Astrocyte (in vitro differentiated cells and primary cell): Measurements from ENCODE around the gene DPH6. TPM values are rescaled to one million over a fixed set of nuclear protein-coding genes. Genes with fewer than 3 reads are reported as not detected.

Experiments used
- DNase-seq: peaks from one replicate; pipeline ENCODE4 v3.0.0-alpha.2; 2010; ENCODE audit warnings: low read depth
- FAIRE-seq: peaks from 2 replicates; lab custom pipeline; 2011; peaks lifted over from hg19 to GRCh38; lab: Jason Lieb, UNC
- H2AFZ ChIP-seq: 2 replicates; pipeline ENCODE4 v1.6.0; 2012; ENCODE audit warnings: low read depth, low read length, inconsistent platforms
- H3K27ac ChIP-seq: 2 replicates; pipeline ENCODE4 v1.5.1; 2011; ENCODE audit warnings: low read depth, low read length, inconsistent platforms
- H3K27me3 ChIP-seq: 2 replicates; pipeline ENCODE4 v1.6.0; 2011; ENCODE audit warnings: low read length, inconsistent platforms; ENCODE audit not compliant: insufficient read depth
- H3K36me3 ChIP-seq: 2 replicates; pipeline ENCODE4 v1.5.1; 2011; ENCODE audit warnings: low read length, inconsistent platforms; ENCODE audit not compliant: insufficient read depth
- H3K4me1 ChIP-seq: 2 replicates; pipeline ENCODE4 v1.5.1; 2011; ENCODE audit warnings: low read length, inconsistent platforms; ENCODE audit not compliant: insufficient read depth
- H3K4me2 ChIP-seq: 2 replicates; pipeline ENCODE4 v1.6.0; 2012; ENCODE audit warnings: low read length, inconsistent platforms
- H3K4me3 ChIP-seq: 2 replicates; pipeline ENCODE4 v1.5.1; 2011; ENCODE audit warnings: low read depth, mild to moderate bottlenecking, low read length, inconsistent platforms; ENCODE audit not compliant: insufficient read depth
- H3K79me2 ChIP-seq: 2 replicates; pipeline ENCODE4 v1.6.0; 2012; ENCODE audit warnings: mild to moderate bottlenecking, low read length, inconsistent platforms; ENCODE audit not compliant: insufficient read depth
- H3K9ac ChIP-seq: 2 replicates; pipeline ENCODE4 v1.6.0; 2012; ENCODE audit warnings: mild to moderate bottlenecking, low read length, inconsistent platforms
- H3K9me3 ChIP-seq: 2 replicates; pipeline ENCODE4 v1.5.1; 2012; ENCODE audit warnings: low read depth, mild to moderate bottlenecking, low read length, inconsistent platforms; ENCODE audit not compliant: insufficient read depth
- H4K20me1 ChIP-seq: 2 replicates; pipeline ENCODE4 v1.6.0; 2012; ENCODE audit warnings: low read length, inconsistent platforms; ENCODE audit not compliant: insufficient read depth
- H3K27ac Mint-ChIP-seq: one replicate; pipeline ENCODE4 v1.8.0; 2021; ENCODE audit warnings: mild to moderate bottlenecking, mixed read lengths; ENCODE audit not compliant: unreplicated experiment
- H3K27me3 Mint-ChIP-seq: one replicate; pipeline ENCODE4 v1.8.0; 2021; ENCODE audit warnings: low read depth, mixed read lengths; ENCODE audit not compliant: unreplicated experiment
- H3K36me3 Mint-ChIP-seq: one replicate; pipeline ENCODE4 v1.8.0; 2021; ENCODE audit warnings: low read depth, mixed read lengths; ENCODE audit not compliant: unreplicated experiment
- H3K4me1 Mint-ChIP-seq: one replicate; pipeline ENCODE4 v1.8.0; 2021; ENCODE audit warnings: low read depth, mixed read lengths; ENCODE audit not compliant: unreplicated experiment
- H3K4me3 Mint-ChIP-seq: one replicate; pipeline ENCODE4 v1.8.0; 2021; ENCODE audit warnings: mild to moderate bottlenecking, moderate library complexity, mixed read lengths; ENCODE audit not compliant: unreplicated experiment
- H3K9me3 Mint-ChIP-seq: one replicate; pipeline ENCODE4 v1.8.0; 2021; ENCODE audit warnings: mild to moderate bottlenecking, mixed read lengths; ENCODE audit not compliant: unreplicated experiment
- EZH2 ChIP-seq: IDR thresholded peaks from 2 replicates; pipeline ENCODE4 v1.6.1; 2012; ENCODE audit warnings: mild to moderate bottlenecking, low read length, inconsistent platforms; ENCODE audit not compliant: insufficient read depth
- total RNA-seq: library from RNA; stranded (reverse); gene quantifications from 2 replicates; pipeline ENCODE4 v1.2.1, GENCODE V29; 2021
- TF ChIP-seq, protein P1 (sequence below): IDR thresholded peaks from 2 replicates; pipeline ENCODE4 v1.5.1; 2011; ENCODE audit warnings: low read depth, mild to moderate bottlenecking, inconsistent platforms, low read length, moderate library complexity; ENCODE audit not compliant: insufficient read depth

Gene DPH6
- total RNA-seq, 1 donor from 2014 or later, result 7.6 TPM

DNA sequence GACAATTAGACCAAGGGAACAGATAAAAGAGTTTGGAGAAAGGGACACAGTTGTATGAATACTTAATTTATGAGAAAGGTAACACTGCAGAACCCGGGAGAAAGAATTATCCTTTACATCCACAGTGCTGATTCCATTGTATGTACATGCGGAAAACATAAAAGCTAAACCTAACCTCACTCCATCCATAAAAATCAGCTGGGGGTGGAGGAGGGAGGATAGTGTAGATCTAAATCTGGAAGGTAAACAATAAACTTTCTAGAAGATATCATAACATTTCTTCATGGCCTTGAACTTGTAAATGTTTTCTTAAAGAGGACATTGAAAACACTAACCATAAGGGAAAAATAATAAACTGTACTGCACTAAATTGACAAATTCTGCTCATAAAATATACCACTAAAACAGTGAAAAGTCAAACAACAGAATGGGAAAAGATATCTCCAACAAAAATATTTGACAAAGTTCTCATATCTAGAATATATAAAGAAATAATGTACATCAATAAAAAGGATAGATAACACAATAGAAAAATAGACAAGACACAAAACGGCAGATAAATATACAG, 220.5 kb downstream of the DPH6 start:
- TF ChIP-seq EZH2, result no peak
- TF ChIP-seq, protein P1, sequence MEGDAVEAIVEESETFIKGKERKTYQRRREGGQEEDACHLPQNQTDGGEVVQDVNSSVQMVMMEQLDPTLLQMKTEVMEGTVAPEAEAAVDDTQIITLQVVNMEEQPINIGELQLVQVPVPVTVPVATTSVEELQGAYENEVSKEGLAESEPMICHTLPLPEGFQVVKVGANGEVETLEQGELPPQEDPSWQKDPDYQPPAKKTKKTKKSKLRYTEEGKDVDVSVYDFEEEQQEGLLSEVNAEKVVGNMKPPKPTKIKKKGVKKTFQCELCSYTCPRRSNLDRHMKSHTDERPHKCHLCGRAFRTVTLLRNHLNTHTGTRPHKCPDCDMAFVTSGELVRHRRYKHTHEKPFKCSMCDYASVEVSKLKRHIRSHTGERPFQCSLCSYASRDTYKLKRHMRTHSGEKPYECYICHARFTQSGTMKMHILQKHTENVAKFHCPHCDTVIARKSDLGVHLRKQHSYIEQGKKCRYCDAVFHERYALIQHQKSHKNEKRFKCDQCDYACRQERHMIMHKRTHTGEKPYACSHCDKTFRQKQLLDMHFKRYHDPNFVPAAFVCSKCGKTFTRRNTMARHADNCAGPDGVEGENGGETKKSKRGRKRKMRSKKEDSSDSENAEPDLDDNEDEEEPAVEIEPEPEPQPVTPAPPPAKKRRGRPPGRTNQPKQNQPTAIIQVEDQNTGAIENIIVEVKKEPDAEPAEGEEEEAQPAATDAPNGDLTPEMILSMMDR, result no peak
- no peaks in the 10 kb centered on the region for H3K36me3 ChIP-seq
- H3K4me1 Mint-ChIP-seq, result peaks cover 9% of the 10 kb centered on the region
- H3K4me3 Mint-ChIP-seq, result no peak overlapping the region
- H2AFZ ChIP-seq, result no peak overlapping the region
- H3K4me1 ChIP-seq, result no peaks in the 10 kb centered on the region
- H3K27me3 ChIP-seq, result no peaks in the 10 kb centered on the region
- H3K4me2 ChIP-seq, result no peak overlapping the region
- H3K27ac ChIP-seq, result no peak overlapping the region
- no peaks in the 10 kb centered on the region for H4K20me1 ChIP-seq
- no peaks in the 10 kb centered on the region for H3K27me3 Mint-ChIP-seq
- H3K9ac ChIP-seq, result no peak overlapping the region
- H3K36me3 Mint-ChIP-seq, result no peaks in the 10 kb centered on the region
- H3K9me3 ChIP-seq, result no peaks in the 10 kb centered on the region
- H3K9me3 Mint-ChIP-seq, result peaks cover 2% of the 10 kb centered on the region
- DNase-seq (no peak), FAIRE-seq (peak; percentile 64)
- H3K79me2 ChIP-seq, result no peaks in the 10 kb centered on the region
- no peak overlapping the region for H3K4me3 ChIP-seq
- H3K27ac Mint-ChIP-seq, result no peak overlapping the region

DNA sequence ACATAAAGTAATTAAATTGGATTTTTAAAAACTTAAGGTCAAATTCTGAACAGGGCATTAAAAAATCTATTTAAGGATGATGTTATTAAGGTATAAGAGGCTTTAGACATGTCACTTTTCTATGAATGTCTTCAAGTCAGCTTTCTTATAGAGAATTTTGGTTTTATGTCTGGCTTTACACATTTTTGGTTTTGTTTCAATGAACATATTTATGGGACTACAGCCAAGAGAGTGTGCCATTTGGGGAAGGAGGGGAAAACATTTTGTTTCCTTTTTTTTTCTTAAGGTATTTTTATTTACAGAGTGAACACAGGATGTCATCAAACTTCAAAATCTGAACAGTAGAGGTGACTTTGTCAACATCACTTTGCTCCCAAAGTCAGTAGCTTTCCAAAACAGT, 222.8 kb downstream of the DPH6 start:
- Histone ChIP-seq H3K27ac (no peak overlapping the region), H3K36me3 (no peaks in the 10 kb centered on the region), H3K79me2 (no peaks in the 10 kb centered on the region), H3K9ac (no peak overlapping the region), H4K20me1 (no peaks in the 10 kb centered on the region), H3K9me3 (no peaks in the 10 kb centered on the region), H3K4me1 (no peaks in the 10 kb centered on the region), H3K4me2 (no peak overlapping the region), H3K4me3 (no peak overlapping the region), H3K27me3 (no peaks in the 10 kb centered on the region), H2AFZ (no peak overlapping the region)
- DNase-seq (no peak), FAIRE-seq (no peak)
- Mint-ChIP-seq H3K36me3 (no peaks in the 10 kb centered on the region), H3K4me3 (no peak overlapping the region), H3K27ac (no peak overlapping the region), H3K9me3 (peaks cover 2% of the 10 kb centered on the region), H3K4me1 (peaks cover 6% of the 10 kb centered on the region), H3K27me3 (no peaks in the 10 kb centered on the region)
- TF ChIP-seq, protein P1, result no peak
- no peak for TF ChIP-seq EZH2

DNA sequence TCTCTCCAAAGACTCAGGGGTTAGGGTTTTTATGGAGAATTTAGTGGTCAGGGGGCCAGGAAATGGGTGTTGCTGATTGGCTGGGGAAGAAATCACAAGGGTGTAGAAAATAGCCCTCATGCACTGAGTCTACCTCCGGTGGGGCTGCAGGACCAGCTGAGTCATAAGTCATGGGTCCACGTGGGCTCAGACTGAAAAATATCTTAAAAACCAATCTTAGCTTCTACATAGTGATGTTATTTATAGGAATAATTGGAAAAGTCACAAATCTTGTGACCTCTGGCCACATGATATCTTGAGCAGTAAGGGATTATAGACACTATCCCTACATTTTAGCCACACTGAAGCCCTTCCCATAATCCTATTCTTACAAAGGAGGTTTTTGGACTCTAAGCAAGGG, 224.0 kb downstream of the DPH6 start:
- Histone ChIP-seq H3K27me3 (no peaks in the 10 kb centered on the region), H3K27ac (no peak overlapping the region), H3K9me3 (no peaks in the 10 kb centered on the region), H3K79me2 (no peaks in the 10 kb centered on the region), H4K20me1 (no peaks in the 10 kb centered on the region), H3K4me1 (no peaks in the 10 kb centered on the region), H3K4me3 (no peak overlapping the region), H3K36me3 (no peaks in the 10 kb centered on the region), H2AFZ (no peak overlapping the region), H3K4me2 (no peak overlapping the region), H3K9ac (no peak overlapping the region)
- TF ChIP-seq, protein P1, result no peak
- no peak for TF ChIP-seq EZH2
- Mint-ChIP-seq H3K4me1 (peaks cover 6% of the 10 kb centered on the region), H3K9me3 (no peaks in the 10 kb centered on the region), H3K27me3 (no peaks in the 10 kb centered on the region), H3K4me3 (no peak overlapping the region), H3K27ac (no peak overlapping the region), H3K36me3 (no peaks in the 10 kb centered on the region)
- no peak for DNase-seq
- FAIRE-seq, result no peak
